Liver (tissue), 9 donors: ENCODE measurements around the gene PGAM1. TPM values are rescaled to one million over a fixed set of nuclear protein-coding genes. Genes with fewer than 3 reads are reported as not detected.
A peak's percentile ranks its signal among the peaks of the same experiment; 100 is the strongest.

Experiments used
- DNase-seq: peaks from one replicate; pipeline ENCODE4 v3.0.0-alpha.2; 2017; ENCODE audit warnings: low spot score
- H3K27ac ChIP-seq, 2 donors: one replicate each; pipeline ENCODE4 v1.7.0; 2013; ENCODE audit warnings: inconsistent platforms in 2 of 2, low read length in 2 of 2, control low read depth in 1 of 2, low read depth in 1 of 2, mild to moderate bottlenecking in 1 of 2
- H3K27me3 ChIP-seq, 4 donors: one replicate each; pipeline versions ENCODE4 v1.6.1 to v1.7.0; 2013; ENCODE audit warnings: low read length in 3 of 4, inconsistent platforms in 1 of 4, mild to moderate bottlenecking in 1 of 4, moderate library complexity in 1 of 4; ENCODE audit not compliant: control insufficient read depth in 4 of 4, insufficient read depth in 4 of 4
- H3K36me3 ChIP-seq, 4 donors: one replicate each; pipeline versions ENCODE4 v1.6.1 to v1.7.0; 2013; ENCODE audit warnings: low read length in 3 of 4, mild to moderate bottlenecking in 3 of 4, low read depth in 1 of 4, moderate library complexity in 1 of 4; ENCODE audit not compliant: control insufficient read depth in 4 of 4, insufficient read depth in 3 of 4
- H3K4me1 ChIP-seq, 4 donors: one replicate each; pipeline versions ENCODE4 v1.6.1 to v1.7.0; 2013; ENCODE audit warnings: low read length in 3 of 4, mild to moderate bottlenecking in 3 of 4, moderate library complexity in 1 of 4; ENCODE audit not compliant: control insufficient read depth in 4 of 4, insufficient read depth in 4 of 4
- H3K4me3 ChIP-seq, 3 donors: one replicate each; pipeline versions ENCODE4 v1.6.1 to v1.7.0; 2013; ENCODE audit warnings: low read length in 3 of 3, control low read depth in 1 of 3, low read depth in 1 of 3, mild to moderate bottlenecking in 1 of 3
- H3K9ac ChIP-seq, 2 donors: one replicate each; pipeline ENCODE4 v1.7.0; 2013; ENCODE audit warnings: low read length in 2 of 2, mild to moderate bottlenecking in 2 of 2, moderate library complexity in 2 of 2, control low read depth in 1 of 2, low read depth in 1 of 2
- H3K9me3 ChIP-seq, 4 donors: one replicate each; pipeline versions ENCODE4 v1.6.1 to v1.7.0; 2013; ENCODE audit warnings: low read length in 3 of 4; ENCODE audit not compliant: control insufficient read depth in 4 of 4
- EGR1 ChIP-seq, 2 donors: IDR thresholded peaks; 2 replicates each; pipeline ENCODE4 v1.6.1; 2016 to 2018; ENCODE audit warnings: antibody characterized with exemption in 2 of 2, low read depth in 2 of 2
- FOXA1 ChIP-seq: IDR thresholded peaks from 2 replicates; pipeline ENCODE4 v1.6.1; 2016; ENCODE audit warnings: antibody characterized with exemption
- FOXA2 ChIP-seq: IDR thresholded peaks from 2 replicates; pipeline ENCODE4 v1.6.1; 2016; ENCODE audit warnings: antibody characterized with exemption
- GABPA ChIP-seq, 2 donors: IDR thresholded peaks in 1 of 2; conservative IDR thresholded peaks in 1 of 2; 2 replicates each; pipeline ENCODE4 v1.6.1; 2016; ENCODE audit warnings: antibody characterized with exemption in 2 of 2, mild to moderate bottlenecking in 1 of 2, moderate library complexity in 1 of 2
- HNF4A ChIP-seq, 2 donors: conservative IDR thresholded peaks; 2 replicates each; pipeline ENCODE4 v1.6.1; 2016; ENCODE audit warnings: antibody characterized with exemption in 2 of 2, mild to moderate bottlenecking in 2 of 2
- NR2F2 ChIP-seq: IDR thresholded peaks from 2 replicates; pipeline ENCODE4 v1.6.1; 2016; ENCODE audit warnings: antibody characterized with exemption
- RAD21 ChIP-seq, 2 donors: IDR thresholded peaks; 2 replicates each; pipeline ENCODE4 v1.6.1; 2016; ENCODE audit warnings: antibody characterized with exemption in 2 of 2, mild to moderate bottlenecking in 2 of 2
- RXRA ChIP-seq, 2 donors: IDR thresholded peaks; 2 replicates each; pipeline ENCODE4 v1.6.1; 2017 to 2018; ENCODE audit warnings: antibody characterized with exemption in 2 of 2, mild to moderate bottlenecking in 1 of 2
- YY1 ChIP-seq: IDR thresholded peaks from 2 replicates; pipeline ENCODE4 v1.6.1; 2016; ENCODE audit warnings: antibody characterized with exemption, mild to moderate bottlenecking
- WGBS: extraction: QIAGEN DNeasy Blood & Tissue Kit; methylation state at CpG from one replicate; pipeline ENCODE4 v1.1.7; 2013; 5-methylcytosine and 5-hydroxymethylcytosine counted together
- polyA plus RNA-seq, 2 donors: library from polyadenylated mRNA; stranded (reverse) in 1 of 2; unstranded in 1 of 2; fragments of 200-250 nt in 1 of 2; fragments of >200 nt in 1 of 2; fragmentation: Nextera tagmentation in 1 of 2; extraction: Ambion mirVana in 1 of 2; gene quantifications; one replicate each; pipeline versions ENCODE4 v1.2.1 to v1.2.3, GENCODE V29; 2013 to 2015
- total RNA-seq, 2 donors: library from RNA; depleted of rRNA; stranded (reverse); fragments of >200 nt; gene quantifications; one replicate each; pipeline ENCODE4 v1.2.3, GENCODE V29; 2014
- TF ChIP-seq, protein P1 (sequence below): IDR thresholded peaks from 2 replicates; pipeline ENCODE4 v1.6.1; 2016; ENCODE audit warnings: antibody characterized with exemption
- TF ChIP-seq, protein P2 (sequence below): IDR thresholded peaks from 2 replicates; pipeline ENCODE4 v1.6.1; 2016; ENCODE audit warnings: antibody characterized with exemption
- TF ChIP-seq, protein P3 (sequence below): IDR thresholded peaks from 2 replicates; pipeline ENCODE4 v1.6.1; 2016; ENCODE audit warnings: antibody characterized with exemption
- TF ChIP-seq, protein P4 (sequence below): IDR thresholded peaks from 2 replicates; pipeline ENCODE4 v1.6.1; 2016; ENCODE audit warnings: antibody characterized with exemption, mild to moderate bottlenecking
- donor health status: healthy.
- donor health status: healthy.
- donor health status: healthy.
- donor health status: healthy.
- donor health status: healthy.

The PGAM1 gene
- total and polyA plus RNA-seq, 4 donors: 52.0 to 178 (median 106) TPM

DNA sequence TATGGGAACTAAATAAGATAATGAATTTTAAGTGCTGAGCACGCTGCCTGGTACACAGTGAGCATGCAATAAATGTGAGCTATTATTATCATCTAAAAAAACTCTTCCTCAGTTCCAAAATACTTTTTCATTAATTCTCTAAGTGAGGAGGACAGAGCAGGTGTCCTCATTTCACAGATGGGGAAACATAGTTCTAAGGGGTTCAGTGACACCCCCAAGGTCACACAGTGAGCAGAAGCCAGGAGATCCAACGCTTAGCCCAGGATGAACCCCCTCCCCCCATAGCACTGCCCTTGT lies 18.1 kb upstream of the PGAM1 start:
- H3K27me3 ChIP-seq: no peaks in the 10 kb centered on the region
- peaks cover 0 to 7% (median 3%) of the 10 kb centered on the region in 4 donors for H3K4me1 ChIP-seq
- TF ChIP-seq YY1: no peak
- TF ChIP-seq, protein P1, sequence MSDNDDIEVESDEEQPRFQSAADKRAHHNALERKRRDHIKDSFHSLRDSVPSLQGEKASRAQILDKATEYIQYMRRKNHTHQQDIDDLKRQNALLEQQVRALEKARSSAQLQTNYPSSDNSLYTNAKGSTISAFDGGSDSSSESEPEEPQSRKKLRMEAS: no peak
- TF ChIP-seq, protein P2, sequence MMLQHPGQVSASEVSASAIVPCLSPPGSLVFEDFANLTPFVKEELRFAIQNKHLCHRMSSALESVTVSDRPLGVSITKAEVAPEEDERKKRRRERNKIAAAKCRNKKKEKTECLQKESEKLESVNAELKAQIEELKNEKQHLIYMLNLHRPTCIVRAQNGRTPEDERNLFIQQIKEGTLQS: no peak
- TF ChIP-seq RXRA (IDR thresholded peaks at IDR 0.05): no peak
- TF ChIP-seq, protein P3, sequence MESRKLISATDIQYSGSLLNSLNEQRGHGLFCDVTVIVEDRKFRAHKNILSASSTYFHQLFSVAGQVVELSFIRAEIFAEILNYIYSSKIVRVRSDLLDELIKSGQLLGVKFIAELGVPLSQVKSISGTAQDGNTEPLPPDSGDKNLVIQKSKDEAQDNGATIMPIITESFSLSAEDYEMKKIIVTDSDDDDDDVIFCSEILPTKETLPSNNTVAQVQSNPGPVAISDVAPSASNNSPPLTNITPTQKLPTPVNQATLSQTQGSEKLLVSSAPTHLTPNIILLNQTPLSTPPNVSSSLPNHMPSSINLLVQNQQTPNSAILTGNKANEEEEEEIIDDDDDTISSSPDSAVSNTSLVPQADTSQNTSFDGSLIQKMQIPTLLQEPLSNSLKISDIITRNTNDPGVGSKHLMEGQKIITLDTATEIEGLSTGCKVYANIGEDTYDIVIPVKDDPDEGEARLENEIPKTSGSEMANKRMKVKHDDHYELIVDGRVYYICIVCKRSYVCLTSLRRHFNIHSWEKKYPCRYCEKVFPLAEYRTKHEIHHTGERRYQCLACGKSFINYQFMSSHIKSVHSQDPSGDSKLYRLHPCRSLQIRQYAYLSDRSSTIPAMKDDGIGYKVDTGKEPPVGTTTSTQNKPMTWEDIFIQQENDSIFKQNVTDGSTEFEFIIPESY: no peak
- TF ChIP-seq FOXA1: no peak
- no peak for TF ChIP-seq RAD21 (IDR thresholded peaks at IDR 0.05)
- TF ChIP-seq HNF4A (conservative IDR thresholded peaks at IDR 0.05): no peak
- TF ChIP-seq FOXA2: no peak
- no peaks in the 10 kb centered on the region for H3K9me3 ChIP-seq
- H3K36me3 ChIP-seq: no peaks in the 10 kb centered on the region
- WGBS: 88% methylated on average over 2 of the region's 2 CpGs
- no peak overlapping the region for H3K4me3 ChIP-seq
- no peak for DNase-seq
- no peak overlapping the region for H3K27ac ChIP-seq
- H3K9ac ChIP-seq: no peak overlapping the region

DNA sequence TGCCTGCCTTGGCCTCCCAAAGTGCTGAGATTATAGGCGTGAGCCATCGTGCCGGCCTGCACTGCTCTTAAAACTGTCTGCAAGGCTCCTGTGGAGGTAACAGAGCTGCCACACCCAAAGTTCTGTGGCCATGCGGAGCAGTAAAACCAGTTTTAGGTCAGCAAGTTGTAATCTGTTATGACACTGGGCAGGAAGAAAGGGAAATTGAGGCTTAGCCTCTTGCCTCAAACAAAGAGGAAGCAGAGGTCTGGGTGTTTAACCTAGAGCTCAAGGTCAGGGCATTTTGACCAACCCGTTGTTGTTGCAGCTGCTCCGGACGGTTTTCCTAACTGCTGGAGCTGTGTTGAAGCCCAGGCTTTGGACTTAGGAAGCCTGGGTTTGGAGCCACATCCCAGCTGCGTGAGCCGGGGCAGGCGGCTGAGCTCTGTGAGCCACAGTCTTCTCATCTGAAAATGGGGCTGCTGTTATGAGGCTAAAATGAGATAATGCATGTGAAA lies 17.4 kb upstream of the PGAM1 start:
- WGBS: 64% methylated on average over 10 of the region's 10 CpGs
- Histone ChIP-seq H3K27ac (peak overlapping the region in 1 of 2 donors; percentile 33), H3K9ac (no peak overlapping the region), H3K4me3 (no peak overlapping the region), H3K9me3 (no peaks in the 10 kb centered on the region), H3K4me1 (peaks cover 0 to 7% (median 3%) of the 10 kb centered on the region in 4 donors), H3K27me3 (no peaks in the 10 kb centered on the region), H3K36me3 (no peaks in the 10 kb centered on the region)
- peak; percentile 70 for TF ChIP-seq NR2F2
- TF ChIP-seq, protein P2: no peak
- DNase-seq: no peak

DNA sequence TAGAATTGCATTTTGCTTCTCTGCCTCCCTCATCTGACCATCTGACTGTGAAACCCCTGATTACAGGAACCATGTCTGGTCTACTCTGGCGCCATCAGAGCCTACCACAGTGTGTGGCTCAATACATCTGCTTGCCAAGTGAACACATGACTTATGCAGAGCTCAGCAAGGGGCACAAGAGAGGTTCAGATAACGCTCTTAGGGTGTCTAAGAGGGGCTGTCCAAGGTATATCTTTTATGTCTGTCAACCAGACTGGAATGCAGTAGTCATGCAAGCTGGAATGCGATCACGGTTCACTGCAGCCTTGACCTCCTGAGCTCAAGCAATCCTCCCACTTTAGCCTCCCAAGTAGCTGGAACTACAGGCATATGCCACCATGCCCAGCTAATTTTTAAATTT lies 14.6 kb upstream of the PGAM1 start:
- peaks cover 0 to 7% (median 3%) of the 10 kb centered on the region in 4 donors for H3K4me1 ChIP-seq

More for the DNA sequence above, 14.6 kb upstream of the PGAM1 start:
- TF ChIP-seq FOXA1: no peak
- TF ChIP-seq, protein P2: no peak
- TF ChIP-seq FOXA2: no peak
- TF ChIP-seq RAD21 (IDR thresholded peaks at IDR 0.05): no peak
- no peak for TF ChIP-seq EGR1 (IDR thresholded peaks at IDR 0.05; ENCODE audit: low read depth in 2 of 2)
- TF ChIP-seq, protein P3: no peak
- no peak for TF ChIP-seq RXRA (IDR thresholded peaks at IDR 0.05)
- no peak for TF ChIP-seq GABPA (IDR thresholded peaks at IDR 0.05 in 1 of 2, conservative IDR thresholded peaks at IDR 0.05 in 1 of 2)
- TF ChIP-seq, protein P4, sequence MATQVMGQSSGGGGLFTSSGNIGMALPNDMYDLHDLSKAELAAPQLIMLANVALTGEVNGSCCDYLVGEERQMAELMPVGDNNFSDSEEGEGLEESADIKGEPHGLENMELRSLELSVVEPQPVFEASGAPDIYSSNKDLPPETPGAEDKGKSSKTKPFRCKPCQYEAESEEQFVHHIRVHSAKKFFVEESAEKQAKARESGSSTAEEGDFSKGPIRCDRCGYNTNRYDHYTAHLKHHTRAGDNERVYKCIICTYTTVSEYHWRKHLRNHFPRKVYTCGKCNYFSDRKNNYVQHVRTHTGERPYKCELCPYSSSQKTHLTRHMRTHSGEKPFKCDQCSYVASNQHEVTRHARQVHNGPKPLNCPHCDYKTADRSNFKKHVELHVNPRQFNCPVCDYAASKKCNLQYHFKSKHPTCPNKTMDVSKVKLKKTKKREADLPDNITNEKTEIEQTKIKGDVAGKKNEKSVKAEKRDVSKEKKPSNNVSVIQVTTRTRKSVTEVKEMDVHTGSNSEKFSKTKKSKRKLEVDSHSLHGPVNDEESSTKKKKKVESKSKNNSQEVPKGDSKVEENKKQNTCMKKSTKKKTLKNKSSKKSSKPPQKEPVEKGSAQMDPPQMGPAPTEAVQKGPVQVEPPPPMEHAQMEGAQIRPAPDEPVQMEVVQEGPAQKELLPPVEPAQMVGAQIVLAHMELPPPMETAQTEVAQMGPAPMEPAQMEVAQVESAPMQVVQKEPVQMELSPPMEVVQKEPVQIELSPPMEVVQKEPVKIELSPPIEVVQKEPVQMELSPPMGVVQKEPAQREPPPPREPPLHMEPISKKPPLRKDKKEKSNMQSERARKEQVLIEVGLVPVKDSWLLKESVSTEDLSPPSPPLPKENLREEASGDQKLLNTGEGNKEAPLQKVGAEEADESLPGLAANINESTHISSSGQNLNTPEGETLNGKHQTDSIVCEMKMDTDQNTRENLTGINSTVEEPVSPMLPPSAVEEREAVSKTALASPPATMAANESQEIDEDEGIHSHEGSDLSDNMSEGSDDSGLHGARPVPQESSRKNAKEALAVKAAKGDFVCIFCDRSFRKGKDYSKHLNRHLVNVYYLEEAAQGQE: no peak
- 80% methylated on average over 4 of the region's 4 CpGs for WGBS
- H3K9ac ChIP-seq: no peak overlapping the region
- H3K27ac ChIP-seq: no peak overlapping the region
- no peak overlapping the region for H3K4me3 ChIP-seq
- no peaks in the 10 kb centered on the region for H3K36me3 ChIP-seq
- no peaks in the 10 kb centered on the region for H3K27me3 ChIP-seq
- no peaks in the 10 kb centered on the region for H3K9me3 ChIP-seq
- DNase-seq: no peak
